Measurements from ENCODE around the gene PPY. TPM values are rescaled to one million over a fixed set of nuclear protein-coding genes. Genes with fewer than 3 reads are reported as not detected.
"Not testable (repeated sequence)": the region's sequence is repeated elsewhere in the genome, so short reads cannot be mapped to it uniquely, and the experiment has no call there.

The PPY gene
- total RNA-seq, 2 experiments from 2014 or later, result 0.90 TPM; not detected in 1

- ChIA-PET POLR2A (no interaction called here), CTCF (interaction anchor here (4.2 to 11.7 kb wide), 2 partner anchors 11 to 19 kb away, joined by 20 to 60 read pairs; no protein-coding TSS in a partner anchor)
- intact Hi-C loops (cut with micrococcal nuclease), result no loop called here
- H3K4me3 Mint-ChIP-seq, result no peak overlapping the region
- H3K27me3 Mint-ChIP-seq, result peaks cover 2% of the 10 kb centered on the region
- DNase-seq, result no peak
- H3K9me3 Mint-ChIP-seq, result no peaks in the 10 kb centered on the region
- H3K36me3 Mint-ChIP-seq, result no peaks in the 10 kb centered on the region
- H3K4me1 Mint-ChIP-seq (ENCODE audit: low read depth), result peaks cover 7% of the 10 kb centered on the region
- no peak overlapping the region for H3K27ac Mint-ChIP-seq
Observed at GRCh38 chr17:43898446-43898845, 43.8 kb downstream of the PPY start.

GRCh38 chr17:43897831-43898230, 44.4 kb downstream of the PPY start:
- H3K9me3 Mint-ChIP-seq, result no peaks in the 10 kb centered on the region
- CTCF ChIA-PET, result interaction anchor here (11.7 kb wide), 1 partner anchor 19 kb away, joined by 60 read pairs; no protein-coding TSS in a partner anchor
- no peak overlapping the region for H3K27ac Mint-ChIP-seq
- DNase-seq, result no peak
- no peak overlapping the region for H3K4me3 Mint-ChIP-seq
- H3K4me1 Mint-ChIP-seq (ENCODE audit: low read depth), result peaks cover 7% of the 10 kb centered on the region
- no peaks in the 10 kb centered on the region for H3K36me3 Mint-ChIP-seq
- H3K27me3 Mint-ChIP-seq, result peaks cover 2% of the 10 kb centered on the region
- POLR2A ChIA-PET, result no interaction called here
- intact Hi-C loops (cut with micrococcal nuclease), result no loop called here

GRCh38 chr17:43894494-43894893, 47.8 kb downstream of the PPY start:
- DNase-seq; intact Hi-C loops (cut with micrococcal nuclease); H3K36me3 Mint-ChIP-seq; H3K27ac Mint-ChIP-seq; H3K4me3 Mint-ChIP-seq; H3K27me3 Mint-ChIP-seq; H3K9me3 Mint-ChIP-seq; H3K4me1 Mint-ChIP-seq (ENCODE audit: low read depth); POLR2A ChIA-PET: not testable (repeated sequence)
- CTCF ChIA-PET, result interaction anchor here (1.4 to 11.7 kb wide), 2 partner anchors 15 to 49 kb away, joined by 4 to 60 read pairs; no protein-coding TSS in a partner anchor

- DNase-seq, result no peak
Observed at GRCh38 chr17:43892647-43892952, 49.7 kb downstream of the PPY start.

GRCh38 chr17:43891851-43892646, 50.2 kb downstream of the PPY start:
- DNase-seq, result no peak
- intact Hi-C loops (cut with micrococcal nuclease), result no loop called here
- H3K4me1 Mint-ChIP-seq (ENCODE audit: low read depth), result no peaks in the 10 kb centered on the region
- no peak overlapping the region for H3K4me3 Mint-ChIP-seq
- no peak overlapping the region for H3K27ac Mint-ChIP-seq
- ChIA-PET POLR2A (no interaction called here), CTCF (interaction anchor here (0.9 to 11.7 kb wide), 3 partner anchors 13 to 52 kb away, joined by 3 to 60 read pairs (median 5); partner anchors contain the start of gene MPP2)
- H3K27me3 Mint-ChIP-seq, result no peaks in the 10 kb centered on the region
- no peaks in the 10 kb centered on the region for H3K36me3 Mint-ChIP-seq
- H3K9me3 Mint-ChIP-seq, result no peaks in the 10 kb centered on the region

More at GRCh38 chr17:43892647-43892952, 49.7 kb downstream of the PPY start:
- Mint-ChIP-seq H3K4me3 (no peak overlapping the region), H3K36me3 (no peaks in the 10 kb centered on the region), H3K4me1 (ENCODE audit: low read depth) (no peaks in the 10 kb centered on the region), H3K27me3 (no peaks in the 10 kb centered on the region), H3K9me3 (no peaks in the 10 kb centered on the region), H3K27ac (no peak overlapping the region)
- CTCF ChIA-PET, result interaction anchor here (0.9 to 11.7 kb wide), 3 partner anchors 14 to 52 kb away, joined by 3 to 60 read pairs (median 5); no protein-coding TSS in a partner anchor
- POLR2A ChIA-PET, result no interaction called here
- intact Hi-C loops (cut with micrococcal nuclease), result no loop called here

Other genes starting within 250 kb of the PPY start
- gene SOST, start 183.7 kb downstream of the PPY start, total RNA-seq, result not detected
- 10 to 100 TPM; 13.8 to 14.8 TPM for gene DUSP3, start 163.5 kb downstream of the PPY start, total RNA-seq
- not detected for gene CFAP97D1, start 162.0 kb downstream of the PPY start, total RNA-seq
- under 1 TPM; 0.41 to 0.62 TPM for gene MPP3, start 109.3 kb downstream of the PPY start, total RNA-seq
- not detected for gene CD300LG, start 95.3 kb downstream of the PPY start, total RNA-seq
- 1 to 10 TPM; 1.8 to 2.0 TPM for gene MPP2, start 34.9 kb downstream of the PPY start, total RNA-seq
- not detected for gene PYY, start 11.5 kb upstream of the PPY start, total RNA-seq
- gene NAGS, start 62.1 kb upstream of the PPY start, total RNA-seq, result 1 to 10 TPM; 1.5 to 1.7 TPM
- gene TMEM101, start 72.5 kb upstream of the PPY start, total RNA-seq, result 10 to 100 TPM; 27.6 to 28.2 TPM
- 10 to 100 TPM; 76.8 to 81.8 TPM for gene LSM12, start 124.2 kb upstream of the PPY start, total RNA-seq
- gene G6PC3, start 128.3 kb upstream of the PPY start, total RNA-seq, result 10 to 100 TPM; 20.7 to 21.9 TPM
- 10 to 100 TPM; 18.0 to 19.0 TPM for gene HDAC5, start 181.2 kb upstream of the PPY start, total RNA-seq
- 10 to 100 TPM; 17.9 to 19.8 TPM for gene HROB, start 199.5 kb upstream of the PPY start, total RNA-seq
- under 1 TPM in 1 of 2 experiments, not detected in 1; 0.19 TPM for gene ASB16, start 228.2 kb upstream of the PPY start, total RNA-seq
- gene TMUB2, start 244.5 kb upstream of the PPY start, total RNA-seq, result 10 to 100 TPM; 21.8 to 21.9 TPM